HCT116 (cell line): ENCODE data around the gene CD247. TPM values are rescaled to one million over a fixed set of nuclear protein-coding genes. Genes with fewer than 3 reads are reported as not detected.

ENCODE experiments used
- ATAC-seq: fragments of 200-7000 bp; cut with Tn5 transposase; 2 replicates; pipeline ENCODE4 v1.9.1; 2020; ENCODE audit warnings: mild to moderate bottlenecking, moderate library complexity
- BruUV-seq: library from RNA; stranded (reverse); fragments of 400-500 nt; replicated peaks from 2 replicates; lab custom pipeline; 2021; lab: Mats Ljungman, UMichigan
- CTCF ChIA-PET: fragments of 300-600 bp; sonication (Branson Sonifier 250); formaldehyde crosslinking; loops from one replicate; lab custom pipeline; 2021; ENCODE audit warnings: antibody characterized with exemption; lab: Charles Lee
- POLR2A ChIA-PET: fragments of 300-600, 350-600 bp; sonication (Branson Sonifier 250); formaldehyde crosslinking; loops from one replicate; lab custom pipeline; 2021; ENCODE audit warnings: antibody characterized with exemption; lab: Charles Lee
- RAD21 ChIA-PET, 2 experiments: fragments of 300-600 bp; sonication (Branson Sonifier 250); formaldehyde crosslinking; loops; one replicate each; lab custom pipeline; 2023; ENCODE audit warnings: low total read pairs in 2 of 2; ENCODE audit not compliant: uncharacterized antibody in 2 of 2, unreplicated experiment in 2 of 2, low non-redundant PET in 1 of 2; lab: Charles Lee
- DNase-seq: peaks from one replicate; pipeline ENCODE4 v3.0.0-alpha.2; 2010; ENCODE audit warnings: low read depth, low spot score
- H2AFZ ChIP-seq: fragments of 200-600 bp; shearing (Covaris generic), sonication (generic); 2 replicates; pipeline ENCODE4 v1.6.1; 2017; ENCODE audit warnings: low read depth, mixed run types, mixed read lengths, antibody characterized with exemption, low read length; ENCODE audit not compliant: poor library complexity, severe bottlenecking
- H3K27ac ChIP-seq: 2 replicates; pipeline ENCODE4 v1.5.1; 2012; ENCODE audit warnings: low read depth, low read length
- H3K27me3 ChIP-seq: fragments of 200-600 bp; sonication (generic); 2 replicates; pipeline ENCODE4 v1.6.1; 2016; ENCODE audit warnings: mixed run types, low read length, mixed read lengths; ENCODE audit not compliant: insufficient read depth
- H3K36me3 ChIP-seq, 2 experiments: fragments of 200-500 bp in 1 of 2; fragments of 200-600 bp in 1 of 2; sonication (Bioruptor generic) in 1 of 2; sonication (generic) in 1 of 2; 2 replicates each; pipeline versions ENCODE4 v1.5.1 to v1.6.1; 2014 to 2016; ENCODE audit warnings: low read length in 2 of 2, inconsistent platforms in 1 of 2, mixed read lengths in 1 of 2, mixed run types in 1 of 2; ENCODE audit not compliant: insufficient read depth in 2 of 2, control insufficient read depth in 1 of 2
- H3K4me1 ChIP-seq, 2 experiments: fragments of 200-600 bp in 1 of 2; sonication (generic) in 1 of 2; 2 replicates each; pipeline versions ENCODE4 v1.5.1 to v1.6.1; 2012 to 2017; ENCODE audit warnings: low read length in 2 of 2, inconsistent platforms in 1 of 2, mild to moderate bottlenecking in 1 of 2, mixed read lengths in 1 of 2, mixed run types in 1 of 2, moderate library complexity in 1 of 2; ENCODE audit not compliant: insufficient read depth in 2 of 2, control insufficient read depth in 1 of 2
- H3K4me2 ChIP-seq: fragments of 200-600 bp; sonication (generic); 2 replicates; pipeline ENCODE4 v1.6.1; 2017; ENCODE audit warnings: mixed run types, low read length, mixed read lengths
- H3K4me3 ChIP-seq, 2 experiments: fragments of 200-600 bp in 1 of 2; sonication (generic) in 1 of 2; replicated peaks in 1 of 2; 2 replicates each; pipeline ENCODE4 v1.5.1; 2011 to 2016; ENCODE audit warnings: low read length in 2 of 2, control low read depth in 1 of 2, low read depth in 1 of 2, mild to moderate bottlenecking in 1 of 2, mixed read lengths in 1 of 2, mixed run types in 1 of 2
- H3K79me2 ChIP-seq: fragments of 200-600 bp; sonication (generic); 2 replicates; pipeline ENCODE4 v1.6.1; 2017; ENCODE audit warnings: mild to moderate bottlenecking, mixed run types, low read length, moderate library complexity, mixed read lengths; ENCODE audit not compliant: insufficient read depth
- H3K9ac ChIP-seq: fragments of 200-600 bp; sonication (generic); 2 replicates; pipeline ENCODE4 v1.6.1; 2016; ENCODE audit warnings: low read length, mixed read lengths
- H3K9me2 ChIP-seq: fragments of 200-600 bp; sonication (generic), shearing (Covaris generic); 2 replicates; pipeline ENCODE4 v1.6.1; 2017; ENCODE audit warnings: mixed run types, mild to moderate bottlenecking, moderate library complexity; ENCODE audit not compliant: insufficient read depth
- H3K9me3 ChIP-seq, 2 experiments: fragments of 200-500 bp in 1 of 2; fragments of 200-600 bp in 1 of 2; sonication (Bioruptor generic) in 1 of 2; sonication (generic) in 1 of 2; 2 replicates each; pipeline ENCODE4 v1.6.1; 2014 to 2017; ENCODE audit warnings: low read length in 2 of 2, mixed read lengths in 2 of 2, inconsistent platforms in 1 of 2, low read depth in 1 of 2, mild to moderate bottlenecking in 1 of 2, mixed run types in 1 of 2, moderate library complexity in 1 of 2; ENCODE audit not compliant: control insufficient read depth in 1 of 2, insufficient read depth in 1 of 2
- H4K20me1 ChIP-seq: fragments of 200-600 bp; sonication (generic), shearing (Covaris generic); 2 replicates; pipeline ENCODE4 v1.6.1; 2017; ENCODE audit warnings: mixed run types, mild to moderate bottlenecking, moderate library complexity; ENCODE audit not compliant: insufficient read depth
- CBX3 ChIP-seq: IDR thresholded peaks from 2 replicates; pipeline ENCODE4 v1.6.1; 2012; ENCODE audit warnings: low read depth
- CEBPB ChIP-seq: IDR thresholded peaks from 2 replicates; pipeline ENCODE4 v1.6.1; 2012; ENCODE audit warnings: low read depth
- EGR1 ChIP-seq: IDR thresholded peaks from 2 replicates; pipeline ENCODE4 v1.6.1; 2012; ENCODE audit warnings: low read depth
- ELF1 ChIP-seq: IDR thresholded peaks from 2 replicates; pipeline ENCODE4 v1.6.1; 2012; ENCODE audit warnings: low read depth, borderline replicate concordance
- EZH2phosphoT487 ChIP-seq: fragments of 200-600 bp; IDR thresholded peaks from 2 replicates; pipeline ENCODE4 v1.6.1; 2018; ENCODE audit warnings: antibody characterized with exemption, borderline replicate concordance
- FOSL1 ChIP-seq: IDR thresholded peaks from 2 replicates; pipeline ENCODE4 v1.6.1; 2012; ENCODE audit warnings: low read depth
- JUND ChIP-seq: IDR thresholded peaks from 2 replicates; pipeline ENCODE4 v1.6.1; 2012
- POLR2A ChIP-seq: IDR thresholded peaks from 2 replicates; pipeline ENCODE4 v1.7.0; 2011; ENCODE audit warnings: borderline replicate concordance; ENCODE audit not compliant: insufficient read depth, insufficient read length; ENCODE audit errors: extremely low read depth
- POLR2AphosphoS5 ChIP-seq: IDR thresholded peaks from 2 replicates; pipeline ENCODE4 v1.6.1; 2011; ENCODE audit warnings: mild to moderate bottlenecking, low read depth, low read length, moderate library complexity
- SIN3A ChIP-seq: IDR thresholded peaks from 2 replicates; pipeline ENCODE4 v1.6.1; 2012; ENCODE audit warnings: low read depth
- SP1 ChIP-seq: IDR thresholded peaks from 2 replicates; pipeline ENCODE4 v1.6.1; 2012; ENCODE audit warnings: low read depth
- SRF ChIP-seq: IDR thresholded peaks from 2 replicates; pipeline ENCODE4 v1.6.1; 2012; ENCODE audit warnings: low read depth
- TCF7L2 ChIP-seq: IDR thresholded peaks from 2 replicates; pipeline ENCODE4 v1.7.0; 2011; ENCODE audit warnings: borderline replicate concordance, inconsistent platforms; ENCODE audit not compliant: insufficient read depth, insufficient read length; ENCODE audit errors: extremely low read depth
- YY1 ChIP-seq: IDR thresholded peaks from 2 replicates; pipeline ENCODE4 v1.6.1; 2011; ENCODE audit warnings: low read length, low read depth, moderate library complexity, mild to moderate bottlenecking; ENCODE audit not compliant: insufficient replicate concordance; ENCODE audit errors: extremely low read depth
- ZFX ChIP-seq: fragments of 450-650 bp; IDR thresholded peaks from 2 replicates; pipeline ENCODE4 v1.6.1; 2017
- ZNF274 ChIP-seq: fragments of 200-500 bp; sonication (Bioruptor generic); IDR thresholded peaks from 2 replicates; pipeline ENCODE4 v1.6.1; 2014; ENCODE audit warnings: mild to moderate bottlenecking, low read depth, low read length, inconsistent platforms
- intact Hi-C: fragments of 100-400 bp; cut with micrococcal nuclease; formaldehyde crosslinking; loops from 2 replicates; pipeline ENCODE4 v1.10.0; 2022
- total RNA-seq: library from RNA; stranded (reverse); gene quantifications from one replicate; pipeline ENCODE4 v1.2.1, GENCODE V29; 2021; ENCODE audit not compliant: unreplicated experiment
- TF ChIP-seq, protein P1 (sequence below): IDR thresholded peaks from 2 replicates; pipeline ENCODE4 v1.6.1; 2012
- TF ChIP-seq, protein P2 (sequence below): IDR thresholded peaks from 2 replicates; pipeline ENCODE4 v1.6.1; 2012
- TF ChIP-seq, protein P3 (sequence below): IDR thresholded peaks from 2 replicates; pipeline ENCODE4 v1.6.1; 2012; ENCODE audit warnings: low read depth
- TF ChIP-seq, protein P4 (sequence below), 3 experiments: fragments of 200-600 bp in 1 of 3; sonication (generic) in 1 of 3; IDR thresholded peaks in 2 of 3; conservative IDR thresholded peaks in 1 of 3; 2 replicates each; pipeline ENCODE4 v1.5.1; 2012 to 2017; ENCODE audit warnings: low read depth in 2 of 3, low read length in 2 of 3, antibody characterized with exemption in 1 of 3, borderline replicate concordance in 1 of 3, control low read depth in 1 of 3, mild to moderate bottlenecking in 1 of 3, mixed read lengths in 1 of 3, mixed run types in 1 of 3, moderate library complexity in 1 of 3; ENCODE audit not compliant: insufficient read depth in 1 of 3

The CD247 gene
- total RNA-seq, 1 experiment from 2014 or later = 0.57 TPM

DNA sequence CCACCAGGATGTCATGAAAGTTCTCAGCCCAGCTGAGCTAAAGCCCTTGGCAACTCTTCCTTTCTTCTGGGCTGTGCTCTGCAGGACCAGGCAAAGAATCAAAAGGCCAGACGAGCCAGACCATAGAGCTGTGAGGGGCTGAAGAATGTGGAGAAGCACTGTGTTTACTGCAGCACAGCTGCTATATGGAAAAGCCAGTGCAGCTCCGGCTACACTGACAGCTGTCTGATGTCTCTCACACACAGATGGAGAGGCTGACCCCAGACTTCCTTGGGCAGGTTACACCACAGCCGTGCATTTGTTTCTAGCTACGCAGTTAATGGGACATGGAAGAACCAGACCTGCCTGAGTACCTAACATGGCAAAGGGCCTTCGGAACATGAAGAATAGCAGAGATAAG lies 40.3 kb downstream of the CD247 start:
- POLR2A ChIA-PET = no interaction called here
- CTCF ChIA-PET = no interaction called here
- DNase-seq (no peak), ATAC-seq (no peak)
- H3K9me2 ChIP-seq = no peaks in the 10 kb centered on the region
- no peaks in the 10 kb centered on the region for H3K27me3 ChIP-seq
- no peaks in the 10 kb centered on the region for H3K4me1 ChIP-seq
- no peaks in the 10 kb centered on the region for H3K79me2 ChIP-seq
- BruUV-seq = no TSS peak
- no peak overlapping the region for H3K4me2 ChIP-seq
- H2AFZ ChIP-seq = no peak overlapping the region
- H3K9me3 ChIP-seq = no peaks in the 10 kb centered on the region
- RAD21 ChIA-PET = no interaction called here
- H3K4me3 ChIP-seq = no peak overlapping the region
- no peak overlapping the region for H3K9ac ChIP-seq
- no peaks in the 10 kb centered on the region for H3K36me3 ChIP-seq
- H4K20me1 ChIP-seq = no peaks in the 10 kb centered on the region
- intact Hi-C loops = no loop called here
- TF ChIP-seq POLR2A = no peak
- TF ChIP-seq, protein P1, sequence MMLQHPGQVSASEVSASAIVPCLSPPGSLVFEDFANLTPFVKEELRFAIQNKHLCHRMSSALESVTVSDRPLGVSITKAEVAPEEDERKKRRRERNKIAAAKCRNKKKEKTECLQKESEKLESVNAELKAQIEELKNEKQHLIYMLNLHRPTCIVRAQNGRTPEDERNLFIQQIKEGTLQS = no peak
- no peak for TF ChIP-seq TCF7L2
- TF ChIP-seq, protein P2, sequence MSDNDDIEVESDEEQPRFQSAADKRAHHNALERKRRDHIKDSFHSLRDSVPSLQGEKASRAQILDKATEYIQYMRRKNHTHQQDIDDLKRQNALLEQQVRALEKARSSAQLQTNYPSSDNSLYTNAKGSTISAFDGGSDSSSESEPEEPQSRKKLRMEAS = no peak
- no peak for TF ChIP-seq CBX3
- no peak for TF ChIP-seq EZH2phosphoT487
- TF ChIP-seq CEBPB = no peak
- TF ChIP-seq, protein P3, sequence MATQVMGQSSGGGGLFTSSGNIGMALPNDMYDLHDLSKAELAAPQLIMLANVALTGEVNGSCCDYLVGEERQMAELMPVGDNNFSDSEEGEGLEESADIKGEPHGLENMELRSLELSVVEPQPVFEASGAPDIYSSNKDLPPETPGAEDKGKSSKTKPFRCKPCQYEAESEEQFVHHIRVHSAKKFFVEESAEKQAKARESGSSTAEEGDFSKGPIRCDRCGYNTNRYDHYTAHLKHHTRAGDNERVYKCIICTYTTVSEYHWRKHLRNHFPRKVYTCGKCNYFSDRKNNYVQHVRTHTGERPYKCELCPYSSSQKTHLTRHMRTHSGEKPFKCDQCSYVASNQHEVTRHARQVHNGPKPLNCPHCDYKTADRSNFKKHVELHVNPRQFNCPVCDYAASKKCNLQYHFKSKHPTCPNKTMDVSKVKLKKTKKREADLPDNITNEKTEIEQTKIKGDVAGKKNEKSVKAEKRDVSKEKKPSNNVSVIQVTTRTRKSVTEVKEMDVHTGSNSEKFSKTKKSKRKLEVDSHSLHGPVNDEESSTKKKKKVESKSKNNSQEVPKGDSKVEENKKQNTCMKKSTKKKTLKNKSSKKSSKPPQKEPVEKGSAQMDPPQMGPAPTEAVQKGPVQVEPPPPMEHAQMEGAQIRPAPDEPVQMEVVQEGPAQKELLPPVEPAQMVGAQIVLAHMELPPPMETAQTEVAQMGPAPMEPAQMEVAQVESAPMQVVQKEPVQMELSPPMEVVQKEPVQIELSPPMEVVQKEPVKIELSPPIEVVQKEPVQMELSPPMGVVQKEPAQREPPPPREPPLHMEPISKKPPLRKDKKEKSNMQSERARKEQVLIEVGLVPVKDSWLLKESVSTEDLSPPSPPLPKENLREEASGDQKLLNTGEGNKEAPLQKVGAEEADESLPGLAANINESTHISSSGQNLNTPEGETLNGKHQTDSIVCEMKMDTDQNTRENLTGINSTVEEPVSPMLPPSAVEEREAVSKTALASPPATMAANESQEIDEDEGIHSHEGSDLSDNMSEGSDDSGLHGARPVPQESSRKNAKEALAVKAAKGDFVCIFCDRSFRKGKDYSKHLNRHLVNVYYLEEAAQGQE = no peak
- TF ChIP-seq SIN3A = no peak
- no peak for TF ChIP-seq JUND
- no peak for TF ChIP-seq FOSL1
- no peak for TF ChIP-seq YY1
- no peak for TF ChIP-seq SRF
- no peak for TF ChIP-seq ELF1
- no peak for TF ChIP-seq EGR1
- TF ChIP-seq, protein P4, sequence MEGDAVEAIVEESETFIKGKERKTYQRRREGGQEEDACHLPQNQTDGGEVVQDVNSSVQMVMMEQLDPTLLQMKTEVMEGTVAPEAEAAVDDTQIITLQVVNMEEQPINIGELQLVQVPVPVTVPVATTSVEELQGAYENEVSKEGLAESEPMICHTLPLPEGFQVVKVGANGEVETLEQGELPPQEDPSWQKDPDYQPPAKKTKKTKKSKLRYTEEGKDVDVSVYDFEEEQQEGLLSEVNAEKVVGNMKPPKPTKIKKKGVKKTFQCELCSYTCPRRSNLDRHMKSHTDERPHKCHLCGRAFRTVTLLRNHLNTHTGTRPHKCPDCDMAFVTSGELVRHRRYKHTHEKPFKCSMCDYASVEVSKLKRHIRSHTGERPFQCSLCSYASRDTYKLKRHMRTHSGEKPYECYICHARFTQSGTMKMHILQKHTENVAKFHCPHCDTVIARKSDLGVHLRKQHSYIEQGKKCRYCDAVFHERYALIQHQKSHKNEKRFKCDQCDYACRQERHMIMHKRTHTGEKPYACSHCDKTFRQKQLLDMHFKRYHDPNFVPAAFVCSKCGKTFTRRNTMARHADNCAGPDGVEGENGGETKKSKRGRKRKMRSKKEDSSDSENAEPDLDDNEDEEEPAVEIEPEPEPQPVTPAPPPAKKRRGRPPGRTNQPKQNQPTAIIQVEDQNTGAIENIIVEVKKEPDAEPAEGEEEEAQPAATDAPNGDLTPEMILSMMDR (IDR thresholded peaks at IDR 0.05 in 2 of 3, conservative IDR thresholded peaks at IDR 0.05 in 1 of 3; ENCODE audit: borderline replicate concordance in 1 of 3, insufficient read depth in 1 of 3, low read depth in 2 of 3, low read length in 2 of 3) = no peak
- TF ChIP-seq ZFX = no peak
- TF ChIP-seq POLR2AphosphoS5 = no peak
- TF ChIP-seq ZNF274 = no peak
- no peak for TF ChIP-seq SP1
- H3K27ac ChIP-seq = no peak overlapping the region
